Measurements from ENCODE around the gene NIP7. TPM values are rescaled to one million over a fixed set of nuclear protein-coding genes. Genes with fewer than 3 reads are reported as not detected.
A peak's percentile ranks its signal among the peaks of the same experiment; 100 is the strongest.

Gene NIP7
- total and polyA plus RNA-seq, 2 of the 4 experiments (the other 2 are of a cell fraction) = 14.0 to 28.3 TPM

DNA sequence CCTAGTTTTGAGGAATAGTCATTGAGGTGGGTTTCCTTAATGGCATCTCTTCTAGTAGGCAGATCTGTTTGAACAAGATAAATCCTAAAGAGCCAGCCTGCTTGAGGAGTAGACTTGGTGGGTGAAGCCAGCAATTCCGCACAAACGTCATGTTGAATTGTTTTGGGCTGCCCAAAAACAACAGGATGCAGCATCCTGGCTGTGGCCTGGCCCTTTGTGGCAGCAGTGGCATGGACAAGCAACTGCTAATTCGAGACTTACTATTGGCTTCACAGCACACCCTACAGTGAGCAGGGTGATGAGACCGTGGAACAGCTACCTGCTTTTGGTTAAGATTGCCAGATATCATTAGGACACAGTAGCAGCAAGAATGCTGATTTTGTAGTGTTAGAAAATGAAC is 37.7 kb upstream of the NIP7 start:
- in situ Hi-C loops (cut with MboI; ENCODE audit: low sequenced_read_pairs) = no loop called here
- WGBS, 2 experiments (ENCODE audit: extremely low coverage in 2 of 2, insufficient read length in 1 of 2) = 100% methylated on average over 2 of the region's 4 CpGs; no CpG with 5 or more reads in 1 of the 2 experiments

More for the DNA sequence above, 37.7 kb upstream of the NIP7 start:
- H3K4me2 ChIP-seq (ENCODE audit: low read depth, low read length) = no peak overlapping the region
- H3K14ac ChIP-seq (replicated peaks; ENCODE audit: low read depth, low read length) = no peak overlapping the region
- no peak overlapping the region for H4K5ac ChIP-seq (ENCODE audit: low read depth, low read length)
- peaks cover 3% of the 10 kb centered on the region; the same call in 1 of the 2 replicates for H4K20me1 ChIP-seq (ENCODE audit: insufficient read depth, low read length)
- DNase-seq (no peak), ATAC-seq (ENCODE audit: low read depth) (no peak)
- CTCF ChIA-PET = interaction anchor here (1.0 kb wide), 1 partner anchor 12 kb away, joined by 3 read pairs; no protein-coding TSS in a partner anchor
- intact Hi-C loops (cut with micrococcal nuclease) = no loop called here
- TF ChIP-seq ELK1 (IDR thresholded peaks at IDR 0.05; ENCODE audit: borderline replicate concordance, low read depth, low read length) (no peak), USF2 (IDR thresholded peaks at IDR 0.05; ENCODE audit: low read depth, low read length) (no peak), RCOR1 (IDR thresholded peaks at IDR 0.05; ENCODE audit: insufficient replicate concordance, low read length) (no peak), SMC3 (IDR thresholded peaks at IDR 0.05; ENCODE audit: low read depth, low read length) (no peak), NFE2L2 (IDR thresholded peaks at IDR 0.05; ENCODE audit: low read depth, low read length) (no peak), CTCF (conservative IDR thresholded peaks at IDR 0.05; ENCODE audit: low read depth, low read length) (no peak)
- dilution Hi-C loops (cut with HindIII; ENCODE audit: low sequenced_read_pairs, unreplicated experiment) = no loop called here
- POLR2A ChIA-PET (ENCODE audit: unreplicated experiment) = no interaction called here
- H3K4me1 ChIP-seq (ENCODE audit: control insufficient read depth, insufficient read depth, low read length) = no peaks in the 10 kb centered on the region
- no peak overlapping the region for H3K18ac ChIP-seq (ENCODE audit: low read depth, low read length)
- peaks cover 42% of the 10 kb centered on the region for H3K36me3 ChIP-seq (ENCODE audit: control insufficient read depth, insufficient read depth, low read length)
- H3K27me3 ChIP-seq (ENCODE audit: control insufficient read depth, insufficient read depth, low read length) = no peaks in the 10 kb centered on the region
- H3K56ac ChIP-seq (ENCODE audit: extremely low read depth, insufficient read depth, low read length) = no peak overlapping the region
- no peak overlapping the region; the same call in 1 of the 2 replicates for H2AK5ac ChIP-seq (ENCODE audit: low read depth, low read length)
- H4K8ac ChIP-seq (ENCODE audit: low read depth in 2 of 2, low read length in 2 of 2) = no peak overlapping the region
- no peak overlapping the region for H4K91ac ChIP-seq (ENCODE audit: insufficient read depth, low read depth, low read length)
- no peak overlapping the region for H3K4ac ChIP-seq (ENCODE audit: low read depth, low read length)
- H3K27ac ChIP-seq (ENCODE audit: insufficient read depth, low read length) = no peak overlapping the region
- no peaks in the 10 kb centered on the region for H3K9me3 ChIP-seq (ENCODE audit: control insufficient read depth, insufficient read depth, low read length)
- peaks cover 12% of the 10 kb centered on the region for H3K9me1 ChIP-seq (ENCODE audit: insufficient read depth, low read length)
- H3K4me3 ChIP-seq (ENCODE audit: insufficient read depth, low read depth, low read length) = no peak overlapping the region
- H3K23ac ChIP-seq (ENCODE audit: low read depth, low read length) = no peak overlapping the region
- no peak overlapping the region for H2BK15ac ChIP-seq (ENCODE audit: low read depth, low read length)
- no peak overlapping the region for H3K9ac ChIP-seq (ENCODE audit: low read depth, low read length)
- no peak overlapping the region for H2BK20ac ChIP-seq (ENCODE audit: low read depth, low read length)
- no TSS peak for BruUV-seq (replicated peaks)
- H2AK9ac ChIP-seq (replicated peaks; ENCODE audit: low read depth, low read length, poor library complexity) = no peak overlapping the region
- H3K79me1 ChIP-seq (ENCODE audit: low read depth in 1 of 2, low read length in 2 of 2) = peaks cover 9 to 45% of the 10 kb centered on the region in 2 experiments; a peak in 3 of 4 replicates
- H2BK120ac ChIP-seq (ENCODE audit: low read depth, low read length) = no peak overlapping the region
- H2BK5ac ChIP-seq (ENCODE audit: low read depth, low read length, poor library complexity, severe bottlenecking) = peak overlapping the region; percentile 39
- H2AFZ ChIP-seq (replicated peaks; ENCODE audit: low read length, poor library complexity) = no peak overlapping the region

Measured in IMR-90 (cell line).